ENCODE data around the gene BYSL.

DNA sequence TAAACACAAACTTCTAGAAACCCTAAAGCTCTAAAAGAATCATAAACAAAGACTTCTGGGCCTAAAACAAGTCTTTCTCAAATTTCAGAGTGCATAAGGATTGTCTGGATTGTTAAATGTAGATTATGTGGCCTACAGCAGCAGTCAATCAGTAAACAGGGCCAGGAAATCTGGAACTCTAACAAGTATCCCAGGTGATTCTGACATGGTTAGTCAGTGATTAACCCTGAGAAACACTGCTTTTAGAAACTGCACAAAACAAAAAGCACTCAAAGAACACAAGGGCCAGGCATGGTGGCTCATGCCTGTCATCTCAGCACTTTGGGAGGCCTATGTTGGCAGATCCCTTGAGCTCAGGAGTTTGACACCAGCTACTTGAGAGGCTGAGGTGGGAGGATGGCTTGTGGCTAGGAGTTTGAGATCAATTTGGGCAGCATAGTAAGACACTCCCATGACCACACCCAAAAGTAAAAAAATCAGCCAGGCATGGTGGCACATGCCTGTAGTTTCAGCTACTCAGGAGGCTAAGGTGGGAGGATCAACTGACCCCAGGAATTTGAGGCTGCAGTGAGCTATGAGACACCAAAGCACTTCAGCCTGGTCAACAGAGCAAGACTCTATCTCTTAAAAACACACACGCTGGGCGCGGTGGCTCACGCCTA lies 6.3 kb upstream of the BYSL start:
- no peak for TF ChIP-seq GABPA (IDR thresholded peaks at IDR 0.05; ENCODE audit: low read depth)
- TF ChIP-seq, protein P1, sequence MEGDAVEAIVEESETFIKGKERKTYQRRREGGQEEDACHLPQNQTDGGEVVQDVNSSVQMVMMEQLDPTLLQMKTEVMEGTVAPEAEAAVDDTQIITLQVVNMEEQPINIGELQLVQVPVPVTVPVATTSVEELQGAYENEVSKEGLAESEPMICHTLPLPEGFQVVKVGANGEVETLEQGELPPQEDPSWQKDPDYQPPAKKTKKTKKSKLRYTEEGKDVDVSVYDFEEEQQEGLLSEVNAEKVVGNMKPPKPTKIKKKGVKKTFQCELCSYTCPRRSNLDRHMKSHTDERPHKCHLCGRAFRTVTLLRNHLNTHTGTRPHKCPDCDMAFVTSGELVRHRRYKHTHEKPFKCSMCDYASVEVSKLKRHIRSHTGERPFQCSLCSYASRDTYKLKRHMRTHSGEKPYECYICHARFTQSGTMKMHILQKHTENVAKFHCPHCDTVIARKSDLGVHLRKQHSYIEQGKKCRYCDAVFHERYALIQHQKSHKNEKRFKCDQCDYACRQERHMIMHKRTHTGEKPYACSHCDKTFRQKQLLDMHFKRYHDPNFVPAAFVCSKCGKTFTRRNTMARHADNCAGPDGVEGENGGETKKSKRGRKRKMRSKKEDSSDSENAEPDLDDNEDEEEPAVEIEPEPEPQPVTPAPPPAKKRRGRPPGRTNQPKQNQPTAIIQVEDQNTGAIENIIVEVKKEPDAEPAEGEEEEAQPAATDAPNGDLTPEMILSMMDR (IDR thresholded peaks at IDR 0.05; ENCODE audit: insufficient read depth, low read length) = no peak
